ENCODE results near the gene ZBTB11.
A peak's percentile ranks its signal among the peaks of the same experiment; 100 is the strongest.
"Not testable (repeated sequence)": the region's sequence is repeated elsewhere in the genome, so short reads cannot be mapped to it uniquely, and the experiment has no call there.

ZBTB11 gene

GRCh38 chr3:101676765-101677435 is at the start of gene ZBTB11:
Gene ZBTB11, minus strand, starts transcription at chr3:101677132. Its CDS starts 218 bp downstream, at chr3:101676914.
- Histone ChIP-seq H3K36me3 (ENCODE audit: insufficient read depth, low read length) (peaks cover 21% of the 10 kb centered on the region), H3K27me3 (ENCODE audit: insufficient read depth, low read length) (no peaks in the 10 kb centered on the region), H2AFZ (ENCODE audit: low read depth, low read length) (peak within 1 kb of the TSS; percentile 80), H3K4me3 (ENCODE audit: low read length) (peak within 1 kb of the TSS; percentile 82), H3K9me3 (ENCODE audit: low read length) (no peaks in the 10 kb centered on the region), H3K4me1 (ENCODE audit: insufficient read depth, low read length) (peaks cover 4% of the 10 kb centered on the region)

DNA sequence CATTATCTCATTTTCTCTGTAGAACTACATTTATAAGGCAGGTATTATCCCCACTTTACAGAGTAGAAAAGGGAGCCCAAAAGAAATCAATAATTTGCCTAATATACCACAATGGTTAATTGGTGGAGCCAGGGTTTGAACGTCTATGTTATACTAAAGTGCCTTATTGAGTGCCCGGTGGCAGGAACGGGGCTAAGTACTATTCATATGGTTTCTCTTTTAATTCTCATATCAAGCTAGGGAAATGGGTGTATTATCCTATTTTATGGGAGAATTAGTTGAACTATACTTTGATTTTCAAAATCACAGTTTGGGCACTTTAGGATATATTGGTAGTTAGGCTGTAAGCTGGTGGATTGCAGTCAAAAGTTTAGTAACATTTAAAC is 49.0 kb upstream of the ZBTB11 start:
- Histone ChIP-seq H3K4me1 (ENCODE audit: insufficient read depth, low read length) (peaks cover 12% of the 10 kb centered on the region), H3K27me3 (ENCODE audit: insufficient read depth, low read length) (no peaks in the 10 kb centered on the region), H3K4me3 (ENCODE audit: low read length) (peak overlapping the region; percentile 96)

GRCh38 chr3:101725194-101725889 is 48.4 kb upstream of the ZBTB11 start:
- Histone ChIP-seq H3K4me3 (ENCODE audit: low read length) (peak overlapping the region; percentile 96), H3K9me3 (ENCODE audit: low read length) (no peaks in the 10 kb centered on the region), H2AFZ (ENCODE audit: low read depth, low read length) (peak overlapping the region; percentile 84), H3K4me1 (ENCODE audit: insufficient read depth, low read length) (peaks cover 12% of the 10 kb centered on the region), H3K36me3 (ENCODE audit: insufficient read depth, low read length) (peaks cover 30% of the 10 kb centered on the region), H3K27me3 (ENCODE audit: insufficient read depth, low read length) (no peaks in the 10 kb centered on the region)

More for the DNA sequence above, 49.0 kb upstream of the ZBTB11 start:
- Histone ChIP-seq H3K9me3 (ENCODE audit: low read length) (no peaks in the 10 kb centered on the region), H2AFZ (ENCODE audit: low read depth, low read length) (peak overlapping the region; percentile 84), H3K36me3 (ENCODE audit: insufficient read depth, low read length) (peaks cover 36% of the 10 kb centered on the region)

DNA sequence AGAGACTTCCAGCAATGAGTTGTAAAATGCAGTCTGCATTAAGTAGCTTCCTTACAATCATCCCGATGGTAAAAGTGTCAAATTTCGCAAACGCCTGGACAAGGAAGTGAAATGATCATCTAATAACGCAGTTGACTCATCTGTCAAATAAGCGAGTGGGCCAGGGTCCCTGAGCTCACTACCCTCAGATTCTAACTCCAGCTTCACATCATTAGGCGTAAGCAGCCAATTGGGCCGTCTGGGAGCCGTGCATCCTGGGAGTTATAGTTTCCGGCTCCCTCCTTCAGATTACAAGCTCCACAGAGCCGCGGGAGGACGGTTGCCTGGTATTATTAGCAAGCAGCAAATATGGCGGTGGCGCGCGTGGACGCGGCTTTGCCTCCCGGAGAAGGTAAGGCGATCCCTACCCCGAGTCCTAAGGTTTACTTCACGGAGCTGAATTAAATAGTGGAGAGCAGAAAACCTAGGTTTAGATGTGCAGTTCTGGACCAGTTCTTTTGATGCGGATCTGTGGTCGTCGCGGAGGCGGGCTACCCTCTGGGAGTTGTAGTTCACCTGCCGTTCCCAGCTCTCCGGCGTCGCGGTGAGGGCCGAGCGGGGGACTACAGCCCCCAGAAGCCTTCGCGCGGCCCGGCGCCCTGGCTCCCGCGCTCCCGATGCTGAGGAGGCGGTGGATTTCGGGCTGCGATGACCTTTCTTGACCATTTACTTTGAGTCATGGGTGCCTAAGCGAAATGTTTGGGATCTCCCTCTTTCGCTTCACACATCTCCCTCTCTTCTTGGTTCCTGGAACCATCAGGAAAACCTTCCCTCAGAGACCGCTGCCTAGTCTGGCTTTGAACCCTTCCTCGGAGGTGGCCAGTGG is 47.6 kb upstream of the ZBTB11 start, which contains the start of gene CEP97:
Gene CEP97, plus strand, starts transcription at position 286 of the 865 bp plus-strand sequence. Its CDS starts 63 bp downstream, at position 349.
- no peaks in the 10 kb centered on the region for H3K9me3 ChIP-seq (ENCODE audit: low read length)
- H3K27me3 ChIP-seq (ENCODE audit: insufficient read depth, low read length): no peaks in the 10 kb centered on the region
- peaks cover 12% of the 10 kb centered on the region for H3K4me1 ChIP-seq (ENCODE audit: insufficient read depth, low read length)
- peaks cover 25% of the 10 kb centered on the region for H3K36me3 ChIP-seq (ENCODE audit: insufficient read depth, low read length)
- peak within 1 kb of the TSS; percentile 96 for H3K4me3 ChIP-seq (ENCODE audit: low read length)
- peak within 1 kb of the TSS; percentile 84 for H2AFZ ChIP-seq (ENCODE audit: low read depth, low read length)

DNA sequence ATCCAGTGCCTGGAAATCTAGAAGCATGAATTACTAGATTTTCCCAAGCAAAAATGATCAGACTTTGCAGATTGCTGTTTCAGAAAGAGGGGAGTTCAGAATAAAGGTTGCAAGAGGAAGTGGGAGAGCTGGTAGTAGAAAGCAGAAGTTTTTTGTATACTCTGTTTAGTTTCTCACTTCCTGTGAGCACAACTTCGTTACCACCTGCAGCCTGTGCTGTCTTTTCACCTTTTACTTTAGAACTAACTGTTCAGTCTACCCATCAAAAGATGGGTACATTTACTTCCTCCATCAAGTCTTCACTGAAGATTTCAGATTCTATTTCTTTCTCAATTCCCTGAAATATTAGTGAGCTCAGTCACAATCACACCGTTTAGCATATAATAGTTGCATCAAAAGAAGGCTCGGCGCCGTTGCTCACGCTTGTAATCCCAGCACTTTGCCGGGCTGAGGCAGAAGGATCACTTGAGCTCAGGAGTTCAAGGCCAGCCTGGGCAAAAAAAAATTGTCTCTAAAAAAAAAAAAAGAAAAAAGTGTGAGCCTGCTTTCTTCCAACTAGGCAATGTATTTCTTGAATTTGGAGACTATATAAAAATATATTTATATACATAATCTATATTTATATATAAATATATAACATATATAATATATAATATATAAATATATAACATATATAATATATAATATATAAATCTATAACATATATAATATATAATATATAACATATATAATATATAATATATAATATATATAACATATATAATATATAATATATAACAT is 45.7 kb upstream of the ZBTB11 start:
- H3K4me1 ChIP-seq (ENCODE audit: insufficient read depth, low read length): peaks cover 12% of the 10 kb centered on the region
- no peaks in the 10 kb centered on the region for H3K27me3 ChIP-seq (ENCODE audit: insufficient read depth, low read length)
- no peak overlapping the region for H2AFZ ChIP-seq (ENCODE audit: low read depth, low read length)
- H3K4me3 ChIP-seq (ENCODE audit: low read length): no peak overlapping the region
- H3K36me3 ChIP-seq (ENCODE audit: insufficient read depth, low read length): peaks cover 6% of the 10 kb centered on the region
- H3K9me3 ChIP-seq (ENCODE audit: low read length): no peaks in the 10 kb centered on the region

DNA sequence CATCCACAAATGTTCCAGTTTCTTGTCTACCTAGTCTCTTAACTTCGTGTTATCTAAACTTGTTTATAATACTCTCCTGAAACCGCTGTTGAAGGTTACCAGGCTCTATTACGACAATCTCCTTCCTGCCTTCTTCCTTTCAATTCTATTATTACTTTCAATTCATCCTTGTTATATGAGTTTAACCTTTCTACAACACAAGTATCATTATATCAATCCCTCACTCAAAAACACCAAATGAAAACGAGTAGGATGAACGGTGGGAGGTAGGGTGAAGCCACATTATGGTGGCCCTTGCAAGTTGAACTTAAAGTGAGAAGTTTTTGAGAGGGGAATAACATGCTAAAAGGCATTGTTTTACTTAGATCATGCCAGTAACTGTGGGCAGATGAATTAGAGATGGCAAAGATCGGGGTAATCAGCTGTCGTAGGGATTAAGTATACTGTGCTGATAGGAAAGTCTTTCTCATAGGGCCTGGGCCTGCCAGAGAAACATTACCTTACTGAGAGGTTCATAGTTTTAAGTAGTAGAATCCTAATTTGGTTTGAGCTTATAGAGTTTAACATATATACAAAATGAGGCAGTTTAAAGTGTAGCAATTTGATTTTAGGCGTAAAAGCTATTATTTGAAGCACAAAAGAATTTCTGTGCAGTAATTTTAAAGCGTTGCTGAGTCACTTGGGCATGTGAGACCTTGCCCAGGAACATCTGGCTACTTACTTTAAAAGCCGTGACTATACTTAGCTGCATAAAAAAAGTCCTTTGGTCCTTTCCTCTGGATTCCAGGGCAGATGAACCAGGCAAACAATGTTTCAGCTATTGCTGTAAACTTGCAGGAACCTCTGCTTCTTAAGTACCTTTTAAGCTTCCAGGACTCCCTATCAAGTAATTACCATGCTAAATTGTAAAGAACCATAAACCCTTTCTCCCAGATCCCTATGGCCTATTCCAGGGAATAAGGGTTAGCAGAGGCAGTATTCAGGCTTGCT is 44.2 kb upstream of the ZBTB11 start:
- Histone ChIP-seq H3K9me3 (ENCODE audit: low read length) (no peaks in the 10 kb centered on the region), H3K36me3 (ENCODE audit: insufficient read depth, low read length) (no peaks in the 10 kb centered on the region)

DNA sequence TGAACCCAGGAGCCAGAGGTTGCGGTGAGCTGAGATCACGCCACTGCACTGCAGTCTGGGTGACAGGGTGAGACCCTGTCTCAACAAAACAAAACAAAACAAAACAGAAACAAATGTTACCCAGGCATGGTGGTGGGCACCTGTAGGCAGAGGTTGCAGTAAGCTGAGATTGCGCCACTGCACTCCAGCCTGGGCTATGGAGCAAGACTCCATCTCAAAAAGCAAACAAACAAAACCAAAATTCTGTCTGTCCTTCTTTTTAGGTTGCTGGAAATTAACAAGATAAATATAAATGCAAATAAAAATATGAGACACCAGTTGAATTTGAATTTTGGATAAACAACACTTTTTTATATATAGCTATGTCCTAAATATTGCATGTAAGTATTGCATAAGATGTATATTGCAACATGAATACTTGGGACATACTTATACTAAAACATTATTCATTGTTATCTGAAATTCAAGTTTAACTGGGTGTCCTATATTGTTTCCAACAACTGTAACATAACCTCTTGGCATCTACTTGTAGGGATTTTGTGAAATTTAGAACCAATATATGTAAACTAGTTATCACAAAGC is 42.8 kb upstream of the ZBTB11 start:
- Histone ChIP-seq H3K4me1 (ENCODE audit: insufficient read depth, low read length) (no peaks in the 10 kb centered on the region), H3K4me3 (ENCODE audit: low read length) (no peak overlapping the region), H2AFZ (ENCODE audit: low read depth, low read length) (no peak overlapping the region), H3K27me3 (ENCODE audit: insufficient read depth, low read length) (no peaks in the 10 kb centered on the region), H3K9me3 (ENCODE audit: low read length) (no peaks in the 10 kb centered on the region), H3K36me3 (ENCODE audit: insufficient read depth, low read length) (no peaks in the 10 kb centered on the region)

More for the DNA sequence above, 44.2 kb upstream of the ZBTB11 start:
- Histone ChIP-seq H3K4me3 (ENCODE audit: low read length) (no peak overlapping the region), H3K27me3 (ENCODE audit: insufficient read depth, low read length) (no peaks in the 10 kb centered on the region), H2AFZ (ENCODE audit: low read depth, low read length) (no peak overlapping the region), H3K4me1 (ENCODE audit: insufficient read depth, low read length) (peaks cover 6% of the 10 kb centered on the region)

- Histone ChIP-seq H2AFZ (ENCODE audit: low read depth, low read length) (no peak overlapping the region), H3K27me3 (ENCODE audit: insufficient read depth, low read length) (no peaks in the 10 kb centered on the region)
These were observed 41.5 kb upstream of the ZBTB11 start for GRCh38 chr3:101718455-101718854.

DNA sequence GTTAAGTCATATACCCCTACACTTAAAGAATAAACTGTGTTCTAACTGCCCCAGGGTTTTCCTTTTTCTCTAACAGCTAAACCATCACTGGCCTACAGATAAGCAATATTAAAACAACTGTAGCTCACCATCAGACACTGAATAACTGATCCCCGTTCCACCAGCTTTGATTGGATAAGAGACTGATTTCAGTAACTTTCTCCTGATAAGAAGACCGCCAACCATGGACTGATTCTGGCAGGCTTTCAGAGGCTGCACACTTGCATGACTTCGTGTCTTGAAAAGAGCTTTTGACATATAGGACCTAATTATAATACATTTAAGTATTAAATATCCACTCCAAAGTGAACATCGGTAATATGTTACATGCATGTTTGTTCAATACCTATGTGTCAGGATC is 32.2 kb upstream of the ZBTB11 start:
- Histone ChIP-seq H3K9me3 (ENCODE audit: low read length) (no peaks in the 10 kb centered on the region), H3K4me3 (ENCODE audit: low read length) (no peak overlapping the region), H3K36me3 (ENCODE audit: insufficient read depth, low read length) (no peaks in the 10 kb centered on the region), H2AFZ (ENCODE audit: low read depth, low read length) (no peak overlapping the region), H3K4me1 (ENCODE audit: insufficient read depth, low read length) (no peaks in the 10 kb centered on the region), H3K27me3 (ENCODE audit: insufficient read depth, low read length) (no peaks in the 10 kb centered on the region)

More at GRCh38 chr3:101718455-101718854, 41.5 kb upstream of the ZBTB11 start:
- Histone ChIP-seq H3K4me3 (ENCODE audit: low read length) (no peak overlapping the region), H3K4me1 (ENCODE audit: insufficient read depth, low read length) (no peaks in the 10 kb centered on the region), H3K36me3 (ENCODE audit: insufficient read depth, low read length) (no peaks in the 10 kb centered on the region), H3K9me3 (ENCODE audit: low read length) (no peaks in the 10 kb centered on the region)

GRCh38 chr3:101704639-101705038 is 27.7 kb upstream of the ZBTB11 start:
- not testable (repeated sequence) for H3K27me3 ChIP-seq (ENCODE audit: insufficient read depth, low read length); H3K36me3 ChIP-seq (ENCODE audit: insufficient read depth, low read length); H3K4me1 ChIP-seq (ENCODE audit: insufficient read depth, low read length); H2AFZ ChIP-seq (ENCODE audit: low read depth, low read length); H3K4me3 ChIP-seq (ENCODE audit: low read length); H3K9me3 ChIP-seq (ENCODE audit: low read length)

DNA sequence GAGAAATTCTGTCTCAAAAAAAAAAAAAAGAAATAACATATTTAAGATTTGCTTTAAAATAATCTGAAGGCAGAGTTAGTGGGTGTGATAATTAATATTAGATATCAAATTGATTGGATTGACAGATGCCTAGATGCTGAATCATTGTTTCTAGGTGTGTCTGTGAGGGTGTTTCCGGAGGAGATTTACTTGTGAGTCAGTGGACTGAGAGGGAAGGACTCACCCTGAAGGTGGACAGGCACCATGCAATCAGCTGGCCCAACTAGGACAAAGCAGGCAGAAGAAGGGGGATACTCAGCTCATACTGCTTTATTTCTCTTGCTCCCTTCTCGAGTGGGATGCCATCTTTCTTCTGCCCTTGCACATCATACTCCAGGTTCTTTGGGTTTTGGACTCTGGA is 26.2 kb upstream of the ZBTB11 start:
- H2AFZ ChIP-seq (ENCODE audit: low read depth, low read length): no peak overlapping the region
- H3K9me3 ChIP-seq (ENCODE audit: low read length): no peaks in the 10 kb centered on the region
- no peaks in the 10 kb centered on the region for H3K27me3 ChIP-seq (ENCODE audit: insufficient read depth, low read length)
- no peak overlapping the region for H3K4me3 ChIP-seq (ENCODE audit: low read length)
- no peaks in the 10 kb centered on the region for H3K4me1 ChIP-seq (ENCODE audit: insufficient read depth, low read length)
- no peaks in the 10 kb centered on the region for H3K36me3 ChIP-seq (ENCODE audit: insufficient read depth, low read length)

Measured in neuron (in vitro differentiated cells).